Stimulated activated CD8-positive, alpha-beta memory T cell treated with anti-CD3 and anti-CD28 coated beads, Interleukin-2, amount 100 ng/mL, for 1 hour (primary cell): ENCODE measurements around the gene GUK1.

Experiments
- DNase-seq, 2 donors: peaks; one replicate each; pipeline ENCODE4 v3.0.0-alpha.2; 2020; ENCODE audit warnings: low read depth in 2 of 2

The GUK1 gene

GRCh38 chr1:228125185-228125584 lies 14.9 kb upstream of the GUK1 start:
- no peak for DNase-seq

GRCh38 chr1:228131766-228132165 lies 8.3 kb upstream of the GUK1 start:
- DNase-seq: no peak

- no peak for DNase-seq
These were observed 5.5 kb upstream of the GUK1 start for GRCh38 chr1:228134591-228134990.

- DNase-seq: no peak
These were observed 3.2 kb upstream of the GUK1 start for GRCh38 chr1:228136901-228137300.

DNA sequence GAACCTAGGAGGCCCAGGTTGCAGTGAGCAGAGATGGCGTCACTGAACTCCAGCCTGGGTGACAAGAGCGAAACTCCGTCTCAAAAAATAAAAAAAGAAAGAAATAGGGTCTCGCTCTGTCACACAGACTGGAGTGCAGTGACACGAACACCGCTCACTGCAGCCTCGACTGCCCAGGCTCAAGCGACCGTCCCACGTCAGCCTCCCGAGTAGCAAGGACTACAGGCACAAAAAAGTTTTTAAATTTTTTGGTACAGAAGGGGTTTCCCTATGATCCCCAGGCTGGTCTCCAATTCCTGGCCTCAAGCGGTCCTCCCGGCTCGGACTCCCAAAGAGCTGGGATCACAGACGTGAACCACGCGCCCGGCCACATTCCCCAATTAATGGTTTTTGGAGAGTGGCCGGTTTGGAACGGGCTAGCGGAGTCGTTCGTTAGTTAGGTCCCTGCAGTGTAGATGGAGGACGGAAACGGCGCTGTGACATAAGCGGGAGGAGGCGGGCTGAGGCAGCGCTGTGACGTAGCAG lies 611 bp upstream of the GUK1 start:
- DNase-seq: no peak

- DNase-seq: no peak
These were observed 696 bp downstream of the GUK1 start for GRCh38 chr1:228140724-228141225.

GRCh38 chr1:228141226-228142044 lies 1.4 kb downstream of the GUK1 start:
- no peak for DNase-seq

GRCh38 chr1:228142155-228142691 lies 2.1 kb downstream of the GUK1 start:
- no peak for DNase-seq

DNA sequence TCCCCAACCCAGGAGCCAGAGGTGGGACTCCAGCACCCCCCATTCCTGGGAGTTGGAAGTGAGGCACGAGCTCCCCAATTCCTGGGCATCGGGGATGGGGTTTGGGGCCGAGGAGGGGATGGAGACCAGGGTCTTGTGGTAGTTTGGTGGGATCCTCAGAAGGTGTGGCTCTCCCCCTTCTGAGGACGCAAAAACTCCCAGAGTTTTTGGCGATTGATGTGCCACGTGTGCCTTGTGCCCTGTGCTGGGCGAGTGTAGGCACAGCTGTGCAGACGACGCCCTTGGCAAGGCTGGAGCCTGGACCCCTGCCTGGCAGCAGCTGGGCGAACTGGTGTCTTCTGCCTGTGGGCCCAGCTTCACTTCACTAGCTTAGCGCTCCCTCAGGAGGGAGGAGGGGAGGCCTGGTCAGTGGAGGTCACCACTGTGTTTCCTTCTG lies 2.6 kb downstream of the GUK1 start:
- no peak for DNase-seq

- DNase-seq: no peak
These were observed 3.6 kb downstream of the GUK1 start for GRCh38 chr1:228143480-228144192.

DNA sequence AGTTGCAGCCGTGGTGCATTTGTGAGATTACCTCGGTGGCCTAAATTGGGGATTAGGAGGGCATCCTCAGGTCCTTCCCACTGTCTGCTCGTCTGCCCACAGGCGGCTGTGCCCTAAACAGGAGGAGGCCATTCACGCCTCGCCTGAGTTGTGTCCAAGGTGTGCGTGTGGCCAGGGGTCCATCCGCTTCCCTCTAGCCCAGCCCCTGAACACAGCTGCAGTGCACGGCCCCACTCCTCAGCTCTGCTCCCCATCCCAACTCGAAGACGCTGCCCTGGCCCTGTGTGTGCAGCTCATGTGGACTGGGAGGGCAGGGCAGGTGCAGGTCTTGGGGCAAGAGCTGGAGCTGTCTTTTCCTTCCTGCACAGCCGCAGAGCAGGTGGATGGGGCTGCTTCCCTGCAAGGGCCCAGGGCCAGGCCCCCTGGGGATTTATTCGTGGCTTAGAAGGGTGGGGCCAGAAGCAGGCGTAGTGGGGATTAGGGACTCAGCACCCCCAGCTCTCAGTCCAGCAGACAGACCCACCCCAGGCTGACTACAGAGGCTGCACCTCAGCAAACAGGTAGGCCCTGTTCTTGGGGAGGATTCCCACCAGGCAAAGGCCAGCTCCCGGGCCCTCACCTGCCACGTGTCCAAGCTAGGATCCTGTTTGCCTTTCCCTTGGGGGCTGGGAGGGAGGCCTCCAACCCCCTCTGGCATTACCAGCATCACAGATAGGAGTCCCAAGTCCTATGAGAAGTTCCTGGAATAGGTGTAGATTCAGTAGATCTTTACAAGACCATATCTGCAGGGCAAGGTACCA lies 4.3 kb downstream of the GUK1 start:
- DNase-seq: no peak

DNA sequence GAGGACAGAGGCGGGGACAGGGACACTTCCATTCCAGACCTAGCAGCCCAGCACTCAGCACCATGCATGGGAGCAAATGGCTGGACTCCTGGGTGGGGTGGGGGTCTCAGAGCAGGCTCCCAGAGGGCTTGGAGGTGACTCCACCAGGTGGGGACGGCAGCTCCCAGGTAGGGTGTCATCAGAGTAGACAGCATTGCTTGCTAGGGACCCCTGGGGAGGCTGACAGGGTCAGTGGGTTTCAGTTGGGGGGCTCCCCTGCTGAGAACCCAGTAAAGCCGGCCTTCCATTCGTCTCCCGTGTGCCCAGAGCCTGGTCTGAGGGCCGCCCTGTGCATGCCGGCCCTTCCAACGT lies 4.9 kb downstream of the GUK1 start:
- no peak for DNase-seq

GRCh38 chr1:228145463-228146416 lies 5.7 kb downstream of the GUK1 start:
- no peak for DNase-seq

- no peak for DNase-seq
These were observed 6.5 kb downstream of the GUK1 start for GRCh38 chr1:228146417-228147150.

- DNase-seq: no peak
These were observed 7.1 kb downstream of the GUK1 start for GRCh38 chr1:228147151-228147693.

GRCh38 chr1:228147768-228148167 lies 7.7 kb downstream of the GUK1 start:
- DNase-seq: no peak

GRCh38 chr1:228148196-228148861 lies 8.2 kb downstream of the GUK1 start:
- no peak for DNase-seq

DNA sequence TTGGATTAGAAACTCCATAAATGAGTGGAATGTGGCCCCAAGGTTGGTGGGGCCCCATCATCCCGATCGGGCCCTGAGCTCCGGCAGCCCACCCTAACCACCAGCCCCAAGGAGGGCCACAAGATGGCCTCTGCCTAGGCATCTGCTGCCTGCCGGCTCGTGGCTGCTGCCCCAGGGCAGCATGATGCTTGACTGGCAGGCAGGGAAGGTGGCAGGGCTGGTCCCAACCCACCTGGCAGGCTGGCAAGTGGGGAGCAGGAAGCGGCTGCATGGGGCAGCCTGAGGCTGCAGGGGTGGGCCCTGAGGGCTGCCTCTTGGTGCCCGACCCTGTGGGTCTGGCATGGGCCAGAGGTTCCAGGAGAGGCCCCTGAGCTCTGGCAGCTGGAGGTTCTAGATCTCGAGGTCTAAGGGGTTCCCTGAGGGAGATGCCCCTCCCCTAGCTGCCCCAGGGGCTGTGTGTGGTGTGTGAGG lies 8.9 kb downstream of the GUK1 start:
- DNase-seq: no peak
